Fibroblast of skin of left biceps (primary cell): ENCODE data around the gene CNMD.

Experiments
- DNase-seq, 2 experiments: peaks; one replicate each; pipeline ENCODE4 v3.0.0-alpha.2; 2013; ENCODE audit warnings: low read depth in 2 of 2

CNMD gene

GRCh38 chr13:52739468-52740071 lies at the start of gene CNMD:
TSS of gene CNMD (minus strand) at chr13:52739820. CDS start at chr13:52739701, 119 bp downstream.
- no peak for DNase-seq

DNA sequence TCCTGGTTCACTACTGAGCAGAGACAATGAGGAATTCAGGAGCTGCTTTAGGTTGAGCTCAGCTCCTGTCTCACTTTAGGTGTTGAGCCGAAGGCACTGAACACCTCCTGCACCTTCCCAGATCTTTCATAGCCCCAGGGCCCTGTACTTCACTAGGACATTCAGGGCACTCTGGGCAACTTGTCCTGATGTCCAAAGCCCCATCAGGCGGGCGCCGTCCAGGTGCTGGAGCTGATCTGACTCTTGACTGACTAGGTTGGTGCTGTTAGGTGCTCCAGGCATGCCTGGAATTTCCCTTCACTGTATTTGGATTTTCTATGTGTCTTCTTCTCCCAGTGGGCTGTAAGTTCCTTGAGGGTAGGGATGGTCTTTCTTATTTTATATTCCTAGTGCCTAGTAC lies 48.4 kb upstream of the CNMD start:
- no peak for DNase-seq

- DNase-seq: no peak
Observed at GRCh38 chr13:52787235-52787634, 47.6 kb upstream of the CNMD start.

- DNase-seq: no peak
Observed at GRCh38 chr13:52786766-52787165, 47.1 kb upstream of the CNMD start.

- DNase-seq: no peak
Observed at GRCh38 chr13:52785739-52786138, 46.1 kb upstream of the CNMD start.

GRCh38 chr13:52784591-52785340 lies 45.1 kb upstream of the CNMD start:
- no peak for DNase-seq

DNA sequence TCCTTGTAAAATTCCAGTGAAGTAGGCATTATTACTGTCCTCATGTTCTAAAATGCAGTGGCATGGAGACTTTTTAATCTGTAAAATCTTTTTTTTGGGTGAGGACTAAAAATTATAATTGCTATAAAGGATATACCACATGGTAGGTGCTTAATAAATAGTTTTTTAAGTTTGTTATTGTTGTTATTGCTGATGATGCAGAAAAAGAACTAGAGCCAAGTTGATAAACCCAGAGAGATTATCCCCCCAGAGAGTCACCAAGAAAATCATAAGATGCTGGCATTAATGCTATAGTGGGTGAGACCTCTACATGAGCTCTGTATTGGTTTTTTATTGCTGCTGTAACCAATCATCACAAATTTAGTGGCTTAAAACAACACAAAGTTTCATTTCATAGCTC lies 44.3 kb upstream of the CNMD start:
- DNase-seq: no peak

DNA sequence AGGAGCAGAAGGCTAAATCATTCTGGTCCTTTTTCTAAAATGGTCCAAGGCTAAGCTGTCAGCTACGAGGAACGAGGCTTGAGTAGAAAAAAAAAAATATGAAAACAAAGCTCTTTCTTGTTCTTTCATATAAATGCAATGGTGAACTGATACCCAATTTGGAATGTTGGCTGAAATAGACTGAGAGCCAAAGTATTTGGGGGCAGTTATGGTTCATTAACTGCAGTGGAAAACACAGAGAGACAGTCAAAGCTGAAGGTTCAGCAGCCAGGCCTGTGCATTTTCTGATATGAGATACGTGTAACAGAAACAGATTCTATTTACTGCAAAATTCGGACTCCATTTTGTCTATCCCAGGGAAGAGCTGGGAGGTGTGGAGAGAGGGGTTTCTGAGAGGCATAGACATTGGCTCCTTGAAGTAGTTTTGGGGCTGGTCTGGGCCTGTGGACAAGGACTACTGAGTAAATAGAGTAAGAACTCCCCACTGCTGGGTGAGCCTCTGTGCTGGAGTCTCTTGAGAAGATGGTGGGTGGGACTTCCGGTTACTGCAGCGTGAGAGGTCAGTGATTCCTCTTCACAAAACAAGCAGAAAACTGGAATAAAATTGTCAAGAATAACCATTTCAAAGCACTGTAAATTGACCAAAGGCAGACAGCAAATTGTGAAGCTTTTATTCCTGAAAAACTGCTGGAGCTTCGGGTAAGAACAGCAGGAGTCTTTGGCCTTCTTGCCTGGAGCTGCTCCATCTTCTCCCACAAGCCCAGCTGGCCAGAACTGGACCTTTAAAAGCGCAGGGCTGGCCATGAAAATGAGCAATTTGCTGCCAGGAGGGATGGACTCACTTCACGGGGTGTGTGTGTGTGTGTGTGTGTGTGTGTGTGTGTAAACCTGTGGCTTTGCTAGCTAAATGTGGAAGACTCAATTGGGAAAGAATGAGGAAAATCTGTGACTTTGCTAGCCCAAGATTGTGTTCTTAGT lies 43.1 kb upstream of the CNMD start:
- DNase-seq: no peak

DNA sequence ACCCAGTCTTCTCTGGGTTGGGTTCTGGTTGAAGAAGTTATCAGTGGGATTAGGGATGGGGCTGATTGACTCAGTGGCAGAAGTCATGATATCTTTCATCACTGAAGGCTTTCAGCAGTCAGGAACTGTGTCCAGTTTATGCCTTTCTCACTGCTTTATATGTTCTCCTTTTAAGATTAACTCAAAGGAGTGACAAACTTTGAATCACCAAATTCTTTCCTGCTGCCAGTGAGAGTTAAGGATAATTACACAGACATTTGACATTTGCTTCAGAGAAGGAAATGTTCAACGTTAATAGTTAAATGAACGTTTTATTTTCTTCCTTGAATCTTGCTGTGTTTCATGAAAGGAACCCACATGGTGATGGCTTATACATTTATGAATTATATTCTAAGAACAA lies 41.0 kb upstream of the CNMD start:
- DNase-seq: no peak

DNA sequence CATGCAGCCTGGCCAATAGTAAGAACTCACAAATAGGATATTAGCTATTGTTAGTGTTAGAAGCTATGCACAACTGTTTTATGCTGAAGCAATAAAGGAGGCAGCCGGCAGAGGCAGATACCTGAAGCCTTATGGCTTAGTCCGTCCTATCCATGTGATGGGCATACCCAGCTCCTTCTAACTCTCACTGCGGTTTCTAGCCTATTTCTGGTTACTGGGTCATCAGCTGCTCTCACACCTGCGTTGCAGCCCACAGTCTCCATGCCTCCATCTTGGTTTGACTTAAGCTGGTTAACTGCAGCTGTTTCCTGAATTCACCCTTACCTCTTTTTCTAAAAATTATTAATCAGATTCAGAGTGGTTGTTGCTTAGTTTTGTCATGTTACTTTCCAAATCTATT lies 40.5 kb upstream of the CNMD start:
- no peak for DNase-seq

- no peak for DNase-seq
Observed at GRCh38 chr13:52779103-52779502, 39.5 kb upstream of the CNMD start.

DNA sequence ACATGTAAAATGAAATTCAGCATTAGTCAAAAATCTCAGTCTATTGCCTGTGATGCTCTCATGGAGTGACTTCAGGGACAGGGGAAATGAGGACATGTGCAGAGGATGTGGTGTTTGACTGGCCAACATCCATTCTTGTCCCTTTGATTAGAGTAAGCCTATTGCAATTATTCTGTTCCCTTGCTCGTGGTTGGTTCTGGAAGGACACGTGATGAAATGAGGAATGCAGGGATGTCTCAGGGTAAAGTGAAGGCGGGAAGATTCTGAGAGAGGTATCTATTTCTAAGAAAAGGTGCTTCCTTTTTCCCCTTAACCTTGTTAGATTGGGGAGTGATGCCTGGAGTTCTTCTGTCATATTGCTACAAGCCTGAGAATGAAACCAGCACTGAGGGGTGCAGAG lies 37.1 kb upstream of the CNMD start:
- DNase-seq: no peak

DNA sequence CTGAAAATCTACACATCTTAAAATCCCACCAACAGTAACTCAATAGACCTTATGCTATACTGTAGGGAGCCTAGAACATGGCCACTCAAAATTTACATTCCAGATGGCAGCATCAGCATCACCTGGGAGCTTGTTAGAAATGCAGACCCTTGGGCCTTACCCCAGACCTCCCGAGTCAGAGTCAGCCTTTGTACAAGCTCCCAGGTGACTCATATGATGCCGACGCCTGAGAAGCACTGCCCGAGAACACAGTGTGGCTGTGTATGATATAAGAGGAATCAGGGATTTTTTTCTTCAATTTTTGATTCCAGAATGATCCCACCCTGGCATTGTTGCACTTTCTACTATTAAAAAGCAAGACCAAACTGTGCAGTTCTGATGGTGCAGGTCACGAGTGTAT lies 35.9 kb upstream of the CNMD start:
- DNase-seq: no peak

- no peak for DNase-seq
Observed at GRCh38 chr13:52767949-52768516, 28.4 kb upstream of the CNMD start.

GRCh38 chr13:52765611-52766390 lies 26.2 kb upstream of the CNMD start:
- no peak for DNase-seq

DNA sequence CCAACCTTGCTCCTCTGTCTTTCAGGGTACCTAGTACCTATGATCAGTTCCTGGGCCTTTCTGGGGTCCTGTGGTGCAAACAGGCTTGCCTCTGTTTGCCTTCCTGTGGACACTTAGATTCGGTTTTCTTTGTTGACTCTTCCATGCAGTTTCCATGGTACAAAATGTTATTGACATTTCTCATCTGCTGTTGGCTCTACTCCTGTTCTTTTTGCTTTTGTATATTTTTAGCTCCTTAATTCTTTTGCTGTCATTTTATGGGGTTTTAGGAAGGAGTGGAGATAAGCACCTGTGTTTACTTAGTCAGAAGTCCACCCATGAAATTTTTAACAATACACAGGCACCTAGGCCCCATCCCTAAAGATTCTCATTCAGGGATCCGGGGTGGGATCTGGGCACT lies 20.5 kb upstream of the CNMD start:
- no peak for DNase-seq

- DNase-seq: no peak
Observed at GRCh38 chr13:52758114-52758513, 18.5 kb upstream of the CNMD start.

DNA sequence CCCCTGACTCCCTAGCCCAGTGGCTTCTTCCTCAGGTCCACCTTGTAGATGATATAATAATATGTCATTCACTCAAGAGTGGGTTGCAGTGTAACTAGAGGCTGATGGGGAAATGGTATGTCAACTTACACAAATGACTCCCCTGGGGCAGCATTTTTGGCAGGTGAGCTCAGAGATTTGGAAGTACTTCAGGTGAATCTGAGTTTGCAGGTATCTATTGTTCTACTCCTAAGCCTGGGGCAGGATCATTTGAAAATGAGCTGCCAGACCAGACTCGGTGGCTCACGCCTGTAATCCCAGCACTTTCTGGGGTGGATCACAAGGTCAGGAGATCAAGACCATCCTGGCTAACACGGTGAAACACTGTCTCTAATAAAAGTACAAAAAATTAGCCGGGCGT lies 11.6 kb upstream of the CNMD start:
- no peak for DNase-seq

- no peak for DNase-seq
Observed at GRCh38 chr13:52750713-52751112, 11.1 kb upstream of the CNMD start.

DNA sequence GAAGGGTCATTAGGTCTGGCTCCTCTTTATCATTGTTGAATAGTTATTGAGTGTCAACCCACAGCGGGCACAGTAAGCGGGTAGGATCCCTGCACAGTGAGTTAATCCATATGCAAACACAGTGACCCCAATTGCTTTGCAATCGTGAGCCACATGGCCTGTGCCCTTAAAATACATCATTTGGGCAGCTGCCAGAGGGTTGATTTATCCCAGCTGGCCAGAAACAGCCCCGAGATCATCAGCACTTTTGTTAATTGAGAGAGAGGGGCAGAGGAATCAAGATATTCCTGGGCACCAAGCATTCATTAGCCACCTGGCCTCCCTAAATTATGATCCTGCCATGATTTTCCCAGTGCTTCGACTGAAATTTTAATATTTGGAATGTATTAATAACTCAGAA lies 9.8 kb upstream of the CNMD start:
- no peak for DNase-seq

DNA sequence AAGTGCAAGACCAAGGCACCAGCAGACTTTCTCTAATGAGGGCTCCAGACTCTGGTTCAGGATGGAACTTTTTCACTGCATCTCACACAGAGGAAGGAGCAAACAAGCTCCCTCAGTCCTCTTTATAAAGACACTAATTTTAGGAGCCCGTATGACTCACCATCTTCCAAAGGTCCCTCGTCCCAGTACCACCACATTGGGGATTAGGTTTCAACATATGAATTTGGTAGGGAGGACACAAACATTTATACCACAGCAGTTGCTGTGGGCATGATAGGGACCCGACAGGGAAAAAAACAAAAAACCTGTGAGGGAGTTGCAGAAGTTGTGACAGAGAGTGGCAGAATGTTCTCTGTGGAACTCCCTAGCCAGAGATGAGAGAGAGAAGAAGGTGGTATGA lies 6.5 kb upstream of the CNMD start:
- DNase-seq: no peak
